Lung (tissue), 12 donors: Measurements from ENCODE around the gene MAST2. TPM values are rescaled to one million over a fixed set of nuclear protein-coding genes. Genes with fewer than 3 reads are reported as not detected.

ENCODE experiments used
- ATAC-seq: fragments of 200-7000 bp; cut with Tn5 transposase; one replicate; pipeline ENCODE4 v1.9.1; 2020; ENCODE audit warnings: moderate number of reproducible peaks; ENCODE audit not compliant: insufficient read depth, low FRiP score
- DNase-seq, 3 donors: peaks; one replicate each; pipeline ENCODE4 v3.0.0-alpha.2; 2013 to 2017
- H3K27ac ChIP-seq, 2 donors: one replicate each; pipeline ENCODE4 v1.5.1; 2013; ENCODE audit warnings: mild to moderate bottlenecking in 2 of 2, moderate library complexity in 2 of 2, control low read depth in 1 of 2, inconsistent platforms in 1 of 2, low read depth in 1 of 2, low read length in 1 of 2
- H3K27me3 ChIP-seq, 3 donors: one replicate each; pipeline ENCODE4 v1.5.1; 2013; ENCODE audit warnings: low read length in 2 of 3; ENCODE audit not compliant: control insufficient read depth in 3 of 3, insufficient read depth in 3 of 3
- H3K36me3 ChIP-seq, 4 donors: one replicate each; pipeline ENCODE4 v1.5.1; 2013; ENCODE audit warnings: low read length in 4 of 4, mild to moderate bottlenecking in 1 of 4, moderate library complexity in 1 of 4; ENCODE audit not compliant: control insufficient read depth in 4 of 4, insufficient read depth in 4 of 4
- H3K4me1 ChIP-seq, 5 donors: one replicate each; pipeline ENCODE4 v1.5.1; 2013; ENCODE audit warnings: low read length in 5 of 5, mild to moderate bottlenecking in 2 of 5, moderate library complexity in 1 of 5; ENCODE audit not compliant: control insufficient read depth in 5 of 5, insufficient read depth in 5 of 5
- H3K4me3 ChIP-seq: one replicate; pipeline ENCODE4 v1.5.1; 2013; ENCODE audit warnings: mild to moderate bottlenecking, control low read depth, moderate library complexity
- H3K9ac ChIP-seq, 2 donors: one replicate each; pipeline ENCODE4 v1.5.1; 2013; ENCODE audit warnings: low read length in 2 of 2, control low read depth in 1 of 2; ENCODE audit not compliant: insufficient read depth in 1 of 2
- H3K9me3 ChIP-seq, 4 donors: one replicate each; pipeline ENCODE4 v1.5.1; 2013; ENCODE audit warnings: low read length in 3 of 4, mild to moderate bottlenecking in 1 of 4, moderate library complexity in 1 of 4; ENCODE audit not compliant: control insufficient read depth in 4 of 4, insufficient read depth in 3 of 4
- CTCF ChIP-seq: IDR thresholded peaks from 2 replicates; pipeline ENCODE4 v1.5.1; 2012; ENCODE audit warnings: mild to moderate bottlenecking; ENCODE audit errors: control extremely low read depth, extremely low read depth
- WGBS, 2 donors: extraction: QIAGEN DNeasy Blood & Tissue Kit; methylation state at CpG; one replicate each; pipeline ENCODE4 v1.1.7; 2013; 5-methylcytosine and 5-hydroxymethylcytosine counted together
- polyA plus RNA-seq, 2 donors: library from polyadenylated mRNA; stranded (reverse); fragments of 200-250 nt; gene quantifications; one replicate each; pipeline ENCODE4 v1.2.1, GENCODE V29; 2013
- total RNA-seq, 2 donors: library from RNA; depleted of rRNA in 1 of 2; stranded (reverse); fragments of >200 nt in 1 of 2; gene quantifications; one replicate each; pipeline ENCODE4 v1.2.1, GENCODE V29; 2014 to 2021
- donor health status: control.
- donor health status: control.
- donor health status: Bipolar disorder and iron deficiency.
- donor health status: healthy.
- donor health status: DM: yes; HTN: yes; CAD: no.

MAST2 gene
- total and polyA plus RNA-seq, 4 donors = 10.5 to 28.6 (median 19.1) TPM

- Histone ChIP-seq H3K4me1 (peaks cover 0 to 4% (median 4%) of the 10 kb centered on the region in 5 donors), H3K9me3 (no peaks in the 10 kb centered on the region), H3K27me3 (no peaks in the 10 kb centered on the region), H3K27ac (no peak overlapping the region), H3K36me3 (peaks cover 2 to 35% (median 7%) of the 10 kb centered on the region in 4 donors), H3K9ac (no peak overlapping the region), H3K4me3 (no peak overlapping the region)
- TF ChIP-seq CTCF = no peak
- DNase-seq (no peak), ATAC-seq (no peak)
- 89 to 96% methylated on average over 27 of the region's 27 CpGs for WGBS, 2 donors
These were observed 231.4 kb downstream of the MAST2 start for GRCh38 chr1:46034601-46035516.

- TF ChIP-seq CTCF = peak; percentile 99
- Histone ChIP-seq H3K36me3 (peaks cover 0 to 20% (median 2%) of the 10 kb centered on the region in 4 donors), H3K27ac (no peak overlapping the region), H3K27me3 (no peaks in the 10 kb centered on the region), H3K9ac (no peak overlapping the region), H3K9me3 (no peaks in the 10 kb centered on the region), H3K4me1 (peaks cover 3 to 24% (median 5%) of the 10 kb centered on the region in 5 donors), H3K4me3 (no peak overlapping the region)
- ATAC-seq (peak; percentile 88), DNase-seq (peak; percentile 85 to 90 (median 88))
- WGBS, 2 donors = 27 to 32% methylated on average over 11 of the region's 11 CpGs
These were observed 233.8 kb downstream of the MAST2 start for GRCh38 chr1:46036894-46037839.

GRCh38 chr1:46039571-46040052 lies 236.2 kb downstream of the MAST2 start:
- 22% methylated on average over 4 of the region's 4 CpGs for WGBS, 2 donors

More at GRCh38 chr1:46039571-46040052, 236.2 kb downstream of the MAST2 start:
- ATAC-seq (no peak), DNase-seq (peak; percentile 74 to 87 (median 80))
- no peak overlapping the region for H3K9ac ChIP-seq
- H3K4me1 ChIP-seq = peaks cover 3 to 24% (median 5%) of the 10 kb centered on the region in 5 donors
- peak overlapping the region in 1 of 2 donors; percentile 4 for H3K27ac ChIP-seq
- TF ChIP-seq CTCF = no peak
- H3K4me3 ChIP-seq = no peak overlapping the region
- H3K36me3 ChIP-seq = peaks cover 0 to 7% (median 6%) of the 10 kb centered on the region in 4 donors
- no peaks in the 10 kb centered on the region for H3K27me3 ChIP-seq
- H3K9me3 ChIP-seq = no peaks in the 10 kb centered on the region
